NCI-H2227 treated with DMSO at 0.1 percent for 48 hours (cell line): ENCODE data around the gene TDP2.
"Not testable (repeated sequence)": the region's sequence is repeated elsewhere in the genome, so short reads cannot be mapped to it uniquely, and the experiment has no call there.

Source experiments
- DNase-seq: peaks from one replicate; lab custom pipeline; 2025; lab: John Stamatoyannopoulos, UW

Gene TDP2

DNA sequence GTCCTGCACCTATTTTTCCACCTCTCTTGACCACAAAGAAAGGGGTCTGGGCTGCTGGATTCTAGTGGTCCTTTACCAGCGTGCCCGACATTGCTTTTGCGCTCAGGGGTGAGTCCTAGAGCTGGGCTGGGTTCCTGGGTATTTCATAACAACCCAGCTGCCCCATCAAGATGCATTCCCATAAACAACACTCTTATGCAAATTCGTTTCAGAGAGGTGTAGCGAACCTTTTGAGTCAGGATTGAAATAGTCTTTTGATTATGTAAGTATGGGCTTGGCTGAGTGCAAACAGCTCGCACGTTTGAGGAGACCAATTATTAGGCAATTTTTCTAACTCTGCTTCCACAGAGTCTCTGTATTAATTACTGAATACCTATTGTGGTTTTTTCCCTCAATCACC is 13.9 kb upstream of the TDP2 start:
- DNase-seq: no peak

DNA sequence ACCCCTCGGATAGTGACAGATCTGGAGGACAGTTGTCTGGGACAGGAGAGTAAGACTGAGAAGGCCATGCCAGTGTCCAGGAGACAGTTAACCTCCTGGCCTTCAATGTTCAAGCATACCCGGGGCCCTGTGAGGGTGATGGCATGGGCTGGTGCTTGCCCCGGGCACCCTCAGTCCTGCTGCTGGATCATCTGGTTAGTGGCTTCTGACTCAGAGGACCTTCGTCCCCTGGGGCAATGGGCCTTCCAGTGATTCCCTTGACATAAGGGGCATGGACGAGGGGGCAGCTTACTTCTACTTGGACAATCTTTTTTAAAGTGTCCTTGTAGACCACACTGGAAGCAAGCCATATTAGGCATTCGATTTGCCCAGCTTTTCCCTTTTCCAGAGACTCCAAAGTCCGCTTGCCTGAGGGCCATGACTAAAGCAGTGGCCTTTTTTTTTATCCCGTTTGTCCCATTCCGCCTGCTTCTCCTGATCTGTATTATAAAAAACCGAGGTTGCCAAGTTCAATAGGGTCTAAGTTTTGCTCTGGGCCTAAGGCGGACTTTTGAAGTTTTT is 12.2 kb upstream of the TDP2 start:
- not testable (repeated sequence) for DNase-seq

DNA sequence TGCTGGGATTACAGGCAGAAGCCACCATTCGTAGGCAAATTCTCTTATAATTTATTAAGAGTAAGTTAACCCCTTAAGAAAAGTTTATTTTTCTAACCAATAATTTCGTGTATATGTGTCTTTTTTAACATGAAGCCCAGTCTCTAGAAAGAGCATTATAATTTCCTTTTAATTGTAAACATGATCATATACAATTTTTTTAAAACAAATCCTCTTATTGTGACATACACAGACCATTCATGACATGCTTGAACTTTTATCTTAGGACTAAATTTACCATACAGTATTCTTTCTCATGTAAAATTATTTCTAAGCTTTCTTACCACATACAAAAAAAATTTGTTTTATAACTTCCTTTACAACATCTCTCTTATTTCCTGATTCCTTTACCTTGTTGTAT is 6.9 kb upstream of the TDP2 start:
- no peak for DNase-seq

DNA sequence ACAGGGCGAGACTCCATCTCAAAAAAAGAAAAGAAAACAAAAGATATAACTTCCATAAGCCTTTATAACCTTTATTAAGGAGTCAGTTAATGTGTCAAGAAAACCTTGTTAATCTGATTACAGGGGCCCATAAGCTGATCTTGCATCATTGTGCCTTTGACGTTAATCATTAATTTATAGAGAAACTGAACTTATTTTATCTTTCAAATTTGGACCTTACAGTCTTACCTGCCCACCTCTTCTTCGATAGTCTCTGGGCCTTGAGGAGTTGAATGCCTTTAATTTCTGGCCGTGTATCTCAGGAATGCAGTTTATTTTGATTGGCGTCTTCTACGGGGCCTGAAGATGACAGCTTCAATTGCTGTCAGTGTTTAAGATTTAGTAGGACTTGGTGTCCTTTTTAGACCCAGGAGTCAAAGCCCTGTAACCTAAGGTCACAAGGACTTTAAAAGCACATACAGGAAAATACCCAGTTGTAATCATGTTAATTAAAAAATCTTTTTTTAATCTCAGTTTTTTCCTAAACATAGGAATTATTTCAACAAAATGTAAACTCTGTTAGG is 6.0 kb upstream of the TDP2 start:
- DNase-seq: no peak

DNA sequence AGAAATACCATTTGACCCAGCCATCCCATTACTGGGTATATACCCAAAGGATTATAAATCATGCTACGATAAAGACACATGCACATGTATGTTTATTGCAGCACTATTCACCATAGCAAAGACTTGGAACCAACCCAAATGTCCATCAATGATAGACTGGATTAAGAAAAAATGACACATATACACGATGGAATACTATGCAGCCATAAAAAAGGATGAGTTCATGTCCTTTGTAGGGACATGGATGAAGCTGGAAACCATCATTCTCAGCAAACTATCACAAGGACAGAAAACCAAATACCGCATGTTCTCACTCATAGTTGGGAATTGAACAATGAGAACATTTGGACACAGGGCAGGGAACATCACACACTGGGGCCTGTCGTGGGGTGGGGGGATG is 4.4 kb upstream of the TDP2 start:
- not testable (repeated sequence) for DNase-seq

DNA sequence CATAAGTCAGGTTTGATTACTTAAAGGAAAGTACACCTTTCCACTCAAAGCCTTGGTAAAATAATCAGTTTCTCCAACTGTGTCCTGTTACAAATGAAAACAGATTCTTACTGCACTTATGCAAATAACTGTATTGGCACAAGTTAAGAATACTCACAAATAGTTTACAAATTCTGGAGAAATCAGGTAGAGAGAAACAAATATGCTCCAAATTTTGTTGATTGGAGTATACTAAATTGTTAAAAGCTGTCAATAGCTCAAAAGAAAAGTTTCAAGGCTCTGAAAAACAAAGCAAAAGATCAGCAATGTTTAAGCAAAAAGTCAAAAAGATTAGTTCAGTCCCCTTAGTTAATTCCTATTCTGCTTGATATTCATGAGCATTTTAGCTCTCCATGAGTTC is 3.8 kb upstream of the TDP2 start:
- not testable (repeated sequence) for DNase-seq

DNA sequence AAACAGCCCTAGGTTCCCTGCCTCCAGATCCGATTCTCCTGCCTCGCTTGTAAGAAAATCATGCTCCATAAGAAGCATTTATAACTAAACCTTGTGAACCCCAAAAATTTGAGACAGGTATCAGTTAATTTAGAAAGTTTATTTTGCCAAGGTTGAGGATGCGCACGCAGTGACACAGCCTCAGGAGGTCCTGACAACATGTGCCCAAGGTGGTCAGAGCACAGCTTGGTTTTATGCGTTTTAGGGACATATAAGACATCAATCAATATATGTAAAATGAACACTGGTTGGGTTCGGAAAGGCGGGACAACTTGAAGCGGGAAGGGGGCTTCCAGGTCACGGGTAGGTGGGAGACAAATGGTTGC is 2.3 kb upstream of the TDP2 start:
- no peak for DNase-seq

DNA sequence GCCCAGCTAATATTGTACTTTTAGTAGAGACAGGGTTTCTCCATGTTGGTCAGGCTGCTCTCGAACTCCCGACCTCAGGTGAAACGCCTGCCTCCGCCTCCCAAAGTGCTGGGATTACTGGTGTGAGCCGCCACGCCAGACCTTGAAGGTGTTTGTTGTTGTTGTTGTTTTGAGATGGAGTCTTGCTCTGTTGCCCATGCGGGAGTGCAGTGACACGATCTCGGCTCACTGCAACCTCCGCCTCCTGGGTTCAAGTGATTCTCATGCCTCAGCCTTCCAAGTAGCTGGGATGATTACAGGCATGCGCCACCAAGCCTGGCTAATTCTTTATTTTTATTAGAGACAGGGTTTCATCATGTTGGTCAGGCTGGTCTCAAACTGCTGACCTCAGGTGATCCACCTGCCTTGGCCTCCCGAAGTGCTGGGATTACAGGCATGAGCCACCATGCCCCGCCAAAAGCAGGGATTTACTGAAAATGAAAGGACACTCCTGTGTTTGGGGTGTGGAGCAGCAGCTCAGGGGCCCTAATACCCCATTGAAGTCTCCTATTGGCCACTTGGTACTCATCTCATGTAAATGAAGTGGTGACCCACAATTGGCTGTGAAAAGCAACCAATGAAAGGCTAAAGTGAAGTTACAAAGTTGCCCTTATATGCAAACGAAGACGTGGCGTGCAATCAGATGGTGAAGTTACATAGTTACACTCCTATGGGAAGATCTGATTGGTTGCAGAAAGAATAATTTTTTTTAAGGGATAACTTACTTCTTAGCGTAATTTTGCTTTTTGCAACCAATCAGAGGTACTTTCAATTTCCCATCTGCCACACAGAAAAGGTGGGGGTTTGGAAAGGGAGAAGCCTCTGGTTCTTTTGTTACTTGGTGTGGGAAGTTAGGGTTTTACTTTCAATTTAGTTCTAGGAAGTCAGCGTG is 1.6 kb upstream of the TDP2 start:
- DNase-seq: not testable (repeated sequence)

DNA sequence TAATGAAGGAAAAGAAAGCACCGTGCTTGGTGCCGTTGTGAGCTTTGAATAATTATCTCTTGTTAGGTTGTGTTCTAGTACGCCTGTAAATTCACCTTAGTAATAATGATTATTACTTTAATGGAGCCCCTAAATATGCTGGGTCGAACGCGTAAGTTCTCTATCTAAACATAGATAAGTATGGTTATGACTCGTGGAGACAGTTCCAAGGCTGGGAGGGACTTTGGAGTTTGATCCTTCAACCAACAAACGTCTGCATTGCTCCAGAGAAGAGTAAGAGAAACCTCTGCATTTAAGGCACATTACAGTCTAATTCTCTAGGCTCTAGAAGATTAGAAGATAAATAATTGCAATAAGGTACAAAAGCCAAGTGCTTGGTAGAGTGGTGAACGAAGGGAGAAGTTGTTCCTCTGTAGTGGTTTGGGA is 692 bp upstream of the TDP2 start:
- no peak for DNase-seq

DNA sequence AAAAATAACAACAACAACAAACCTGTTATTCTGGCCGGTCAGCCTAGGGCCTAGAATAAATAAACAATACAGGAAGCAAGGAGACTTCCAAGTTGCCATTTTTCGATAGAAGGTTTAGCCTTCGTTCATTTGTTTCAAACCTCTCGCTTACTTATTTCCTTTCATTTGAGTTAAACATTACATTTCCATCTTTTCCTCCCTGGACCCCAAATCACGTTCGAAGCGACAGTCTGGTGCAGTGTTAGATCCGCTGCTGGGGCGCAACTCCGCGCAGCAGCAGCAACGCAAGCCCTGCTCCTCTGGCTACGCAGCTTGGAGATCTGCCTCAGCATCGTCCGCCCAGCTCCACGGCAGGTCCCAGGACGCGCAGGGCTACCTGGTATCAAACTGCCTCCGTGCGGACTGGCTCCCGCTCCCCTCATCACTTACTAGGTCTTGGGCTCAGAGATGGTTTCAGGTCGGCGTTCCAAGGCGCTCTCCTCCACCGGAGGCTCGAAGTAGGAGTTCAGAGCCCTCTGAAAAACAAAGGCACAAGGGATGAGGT is 530 bp downstream of the TDP2 start:
- DNase-seq: peak; percentile 67

DNA sequence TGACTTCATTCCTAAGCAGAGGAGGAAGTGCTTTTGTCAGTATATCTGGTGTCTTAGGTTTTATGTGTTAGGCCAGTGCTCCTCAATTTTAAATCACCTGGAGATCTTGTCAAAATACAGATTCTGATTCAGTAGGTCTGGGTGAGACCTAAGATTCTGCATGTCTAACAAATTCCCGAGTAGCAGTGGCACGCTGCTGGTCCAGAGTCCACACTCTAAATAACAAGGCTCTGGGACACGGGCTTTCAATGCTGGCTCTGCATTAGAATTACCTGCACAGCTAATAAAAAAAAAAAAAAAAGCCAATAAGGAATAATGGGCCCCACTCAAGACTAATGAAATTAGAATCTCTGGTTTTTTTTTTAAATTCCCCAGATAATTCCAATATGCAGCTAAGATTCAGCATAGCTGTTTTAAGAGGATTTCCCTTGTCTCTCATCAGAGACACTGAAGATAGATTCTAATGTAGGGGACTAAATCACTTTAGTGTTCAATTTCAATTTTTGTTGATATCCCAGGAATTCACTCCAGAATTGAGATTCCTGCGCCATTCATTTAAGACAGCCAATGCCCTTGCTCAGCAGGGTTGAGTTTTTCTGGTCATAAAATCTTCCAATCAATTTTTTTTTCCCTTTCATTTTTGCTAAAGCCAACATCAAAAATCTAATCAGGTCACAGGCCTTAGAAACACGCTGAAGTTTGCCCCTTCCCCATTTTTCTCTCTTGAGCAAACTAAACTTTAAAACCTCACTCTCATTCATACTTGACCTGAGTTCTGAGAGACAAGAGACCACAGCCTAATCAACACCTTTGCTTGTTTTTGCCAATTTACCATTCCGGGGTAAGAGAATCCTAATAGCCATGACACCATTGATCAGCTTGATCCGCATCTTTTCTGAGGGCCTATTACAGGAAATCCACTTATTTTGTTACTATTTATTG is 2.4 kb downstream of the TDP2 start:
- no peak for DNase-seq

DNA sequence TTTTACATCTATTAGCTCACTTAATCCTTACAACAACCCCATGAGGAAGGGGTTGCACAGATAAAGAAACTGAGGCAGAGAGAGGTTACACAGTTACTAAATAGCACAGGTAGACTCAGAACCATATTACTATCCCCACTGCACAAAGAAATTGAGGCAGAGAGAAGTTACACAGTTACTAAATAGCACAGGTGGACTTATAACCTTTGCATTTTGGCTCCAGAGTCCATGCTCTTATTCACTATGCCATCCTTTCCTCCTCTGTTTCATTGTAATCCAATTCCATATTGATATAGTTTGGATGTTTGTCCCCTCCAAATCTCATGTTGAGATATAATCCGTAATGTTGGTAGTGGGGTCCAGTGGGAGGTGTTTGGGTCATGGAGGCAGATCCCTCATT is 3.5 kb downstream of the TDP2 start:
- no peak for DNase-seq

DNA sequence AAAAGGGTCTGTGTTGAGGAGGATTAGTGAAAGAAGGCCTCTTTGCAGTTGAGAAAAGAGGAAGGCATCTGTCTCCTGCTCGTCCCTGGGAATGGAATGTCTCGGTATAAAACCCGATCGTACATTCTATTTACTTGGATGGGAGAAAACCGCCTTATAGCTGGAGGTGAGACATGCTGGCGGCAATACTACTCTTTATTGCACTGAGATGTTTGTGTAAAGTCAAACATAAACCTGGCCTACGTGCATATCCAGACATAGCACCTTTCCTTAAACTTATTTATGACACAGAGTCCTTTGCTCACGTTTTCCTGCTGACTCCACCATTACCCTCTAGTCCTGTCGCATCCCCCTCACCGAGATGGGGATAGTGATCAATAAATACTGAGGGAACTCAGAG is 4.5 kb downstream of the TDP2 start:
- no peak for DNase-seq

DNA sequence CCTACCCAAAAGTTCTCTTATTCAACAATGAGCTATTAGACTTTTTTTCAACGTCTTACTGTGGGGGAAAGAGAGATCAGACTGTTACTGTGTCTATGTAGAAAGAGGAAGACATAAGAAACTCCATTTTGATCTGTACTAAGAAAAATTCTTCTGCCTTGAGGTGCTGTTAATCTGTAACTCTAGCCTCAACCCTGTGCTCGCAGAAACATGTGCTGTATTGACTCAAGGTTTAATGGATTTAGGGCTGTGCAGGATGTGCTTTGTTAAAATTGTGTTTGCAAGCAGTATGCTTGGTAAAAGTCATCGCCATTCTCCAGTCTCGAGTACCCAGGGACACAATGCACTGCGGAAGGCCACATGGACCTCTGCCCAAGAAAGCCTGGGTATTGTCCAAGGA is 4.9 kb downstream of the TDP2 start:
- not testable (repeated sequence) for DNase-seq

DNA sequence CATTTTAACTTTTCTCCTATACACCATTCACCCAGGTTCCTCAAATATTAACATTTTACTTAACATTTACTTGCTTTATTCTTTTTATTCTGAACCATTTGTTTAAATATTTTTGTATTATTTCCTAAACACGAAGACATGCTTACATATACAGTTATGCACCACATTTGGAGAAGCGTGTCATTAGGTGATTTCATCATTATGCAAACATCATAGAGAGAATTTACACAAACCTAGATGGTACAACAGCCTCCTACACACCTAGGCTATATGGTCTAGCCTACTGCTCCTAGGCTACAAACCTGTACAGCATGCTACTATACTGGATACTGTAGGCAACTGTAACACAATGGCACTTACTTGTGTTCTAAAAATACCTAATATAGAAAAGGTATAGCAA is 6.6 kb downstream of the TDP2 start:
- no peak for DNase-seq

DNA sequence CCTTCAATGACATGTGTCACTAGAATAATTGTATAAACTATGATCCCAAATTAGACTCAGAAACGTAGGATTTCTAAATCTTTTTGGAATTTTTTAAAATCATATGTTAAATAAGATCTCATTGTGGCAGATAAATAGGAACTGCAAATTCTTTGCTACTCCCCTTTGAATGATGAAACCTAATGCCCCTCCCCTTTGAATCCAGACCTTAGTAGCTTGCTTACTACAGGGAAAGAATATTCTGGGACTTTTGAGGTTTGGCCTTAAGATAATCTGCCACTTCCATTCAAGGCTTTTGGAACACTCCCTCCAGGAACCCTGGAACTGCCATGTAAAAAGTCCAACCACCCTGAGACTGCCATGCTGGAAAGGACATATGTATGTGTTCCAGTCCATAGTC is 7.1 kb downstream of the TDP2 start:
- no peak for DNase-seq

DNA sequence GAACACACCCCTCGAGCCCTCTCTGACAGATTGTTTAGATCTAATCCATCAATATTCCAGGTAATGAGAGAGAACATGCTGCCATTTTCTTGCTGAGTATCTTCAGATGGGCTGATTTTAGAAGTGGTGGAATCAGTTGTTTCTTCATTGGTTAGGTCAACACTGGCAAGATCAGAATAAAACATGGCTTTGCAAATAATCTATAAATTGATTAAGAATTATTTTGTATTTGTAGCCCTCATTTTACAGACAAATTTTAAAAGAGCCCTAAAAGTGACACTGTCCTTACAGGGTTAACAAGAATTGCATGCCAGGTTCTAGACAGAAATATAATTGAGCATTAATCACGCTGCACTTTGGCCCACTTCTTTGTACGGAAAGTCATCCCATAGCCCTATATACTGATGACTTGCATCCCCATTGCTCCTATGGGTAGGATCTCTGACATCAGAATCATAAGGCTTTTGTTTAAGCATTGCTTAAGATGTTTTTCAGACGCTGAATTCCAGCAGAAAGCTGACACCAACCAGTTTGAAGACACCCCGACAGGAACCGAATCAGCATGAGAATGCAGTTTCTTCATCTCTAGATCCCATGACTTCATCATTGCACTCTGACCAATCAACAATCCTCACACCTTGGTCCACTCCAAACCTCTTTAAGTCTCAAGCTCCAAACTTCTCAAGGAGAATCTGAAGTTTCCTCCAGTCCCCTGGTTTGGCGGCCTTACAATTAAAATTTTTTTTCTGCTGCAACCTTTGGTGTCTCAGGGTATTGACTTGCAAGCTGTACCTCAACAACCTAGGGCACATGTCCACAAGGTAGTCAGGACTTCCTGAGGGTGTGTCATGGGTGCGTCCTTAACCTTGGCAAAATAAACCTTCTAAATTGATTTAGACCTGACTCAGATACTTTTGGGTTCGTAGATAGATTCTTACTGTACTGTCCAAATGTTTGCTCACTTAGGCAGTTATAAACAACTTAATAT is 7.8 kb downstream of the TDP2 start:
- no peak for DNase-seq

DNA sequence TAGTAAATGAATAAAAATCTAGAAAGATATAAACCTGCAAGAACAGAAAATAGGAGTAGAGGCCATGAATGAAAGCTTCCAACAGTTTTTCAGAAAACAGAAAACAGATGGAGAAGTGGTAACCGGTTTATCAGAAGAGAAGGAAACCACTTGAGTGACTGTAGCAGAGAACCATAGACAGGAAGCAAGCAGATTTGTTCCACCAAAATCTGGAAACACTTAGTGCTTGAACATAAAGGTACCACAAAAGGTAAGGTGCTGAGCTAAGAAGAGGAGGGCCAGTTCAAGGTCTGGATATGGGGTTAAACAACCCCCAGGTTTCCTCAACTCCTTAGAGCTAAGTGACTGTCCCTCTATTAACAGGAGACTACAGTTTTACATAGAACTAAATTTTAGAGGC is 11.5 kb downstream of the TDP2 start:
- DNase-seq: no peak

DNA sequence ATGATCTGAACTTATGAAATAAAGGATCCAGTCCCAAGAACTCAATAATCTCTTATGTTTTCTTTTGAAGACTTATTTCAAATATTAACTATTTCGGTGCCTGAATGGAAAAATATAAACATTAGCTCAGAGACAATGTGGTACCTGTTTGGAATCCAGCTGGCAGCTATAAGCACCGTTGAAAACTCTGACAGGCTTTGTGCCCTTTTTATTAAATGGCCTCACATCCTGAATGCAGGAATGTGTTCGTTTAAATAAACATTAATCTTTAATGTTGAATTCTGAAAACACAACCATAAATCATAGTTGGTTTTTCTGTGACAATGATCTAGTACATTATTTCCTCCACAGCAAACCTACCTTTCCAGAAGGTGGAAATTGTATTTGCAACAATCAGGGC is 16.3 kb downstream of the TDP2 start:
- DNase-seq: no peak

DNA sequence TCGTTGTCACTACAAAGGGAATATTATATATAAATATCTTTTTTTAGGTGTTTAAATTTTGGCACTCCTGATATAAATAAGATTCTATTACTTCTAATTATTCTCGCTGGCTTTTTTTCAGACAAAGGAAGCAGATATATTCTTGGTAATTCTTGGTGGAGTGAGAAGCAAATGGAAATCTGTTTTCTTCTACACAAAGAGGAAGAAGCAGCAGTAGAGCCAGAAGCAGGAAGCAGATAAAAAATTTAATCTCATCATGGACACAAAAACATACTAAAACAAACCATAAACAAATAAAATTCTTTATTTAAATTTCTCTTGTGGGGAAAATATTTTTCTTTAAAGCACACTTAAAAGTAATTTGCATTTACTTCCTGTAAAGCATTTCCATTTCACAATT is 17.0 kb downstream of the TDP2 start:
- DNase-seq: no peak

DNA sequence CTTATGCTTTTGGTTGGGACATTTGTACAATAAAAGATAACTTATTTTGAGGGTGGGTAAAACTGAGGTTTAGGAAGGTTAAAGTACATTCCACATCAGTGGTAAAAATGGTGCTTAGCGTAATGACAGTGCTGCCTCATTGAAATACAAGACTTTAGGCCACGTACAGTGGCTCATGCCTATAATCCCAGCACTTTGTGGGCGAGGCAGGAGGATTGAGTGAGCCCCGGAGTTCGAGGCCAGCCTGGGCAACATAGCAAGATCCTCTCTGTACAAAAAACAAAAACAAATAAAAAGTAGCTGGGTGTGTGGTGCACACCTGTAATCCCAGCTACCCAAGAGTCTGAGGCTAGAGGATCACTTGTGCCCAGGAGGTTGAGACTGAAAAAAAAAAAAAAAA is 18.4 kb downstream of the TDP2 start:
- no peak for DNase-seq
